HG03354 (cell line): ENCODE results near the gene KCTD8.
A peak's percentile ranks its signal among the peaks of the same experiment; 100 is the strongest.

ENCODE experiments used
- ATAC-seq: cut with Tn5 transposase; IDR thresholded peaks from one replicate; pipeline ENCODE4 v1.9.1; 2021; ENCODE audit warnings: mild to moderate bottlenecking; ENCODE audit not compliant: unreplicated experiment, poor library complexity, severe bottlenecking

The KCTD8 gene

GRCh38 chr4:44448521-44449461, at the start of gene KCTD8:
TSS of gene KCTD8 (minus strand) at chr4:44448809.
- ATAC-seq: peak; percentile 96

- ATAC-seq: no peak
These were observed 46.4 kb upstream of the KCTD8 start for GRCh38 chr4:44494810-44495701.

GRCh38 chr4:44493924-44494323, 45.3 kb upstream of the KCTD8 start:
- peak; percentile 72 for ATAC-seq

GRCh38 chr4:44487341-44487740, 38.7 kb upstream of the KCTD8 start:
- ATAC-seq: no peak

- no peak for ATAC-seq
These were observed 31.1 kb upstream of the KCTD8 start for GRCh38 chr4:44479731-44480130.

GRCh38 chr4:44462259-44462658, 13.7 kb upstream of the KCTD8 start:
- no peak for ATAC-seq

- peak; percentile 16 for ATAC-seq
These were observed 775 bp downstream of the KCTD8 start for GRCh38 chr4:44447563-44448504.

GRCh38 chr4:44446801-44447562, 1.6 kb downstream of the KCTD8 start:
- ATAC-seq: no peak

GRCh38 chr4:44446191-44446590, 2.4 kb downstream of the KCTD8 start:
- ATAC-seq: no peak

- ATAC-seq: no peak
These were observed 9.9 kb downstream of the KCTD8 start for GRCh38 chr4:44438687-44439086.

GRCh38 chr4:44434247-44434646, 14.4 kb downstream of the KCTD8 start:
- no peak for ATAC-seq

- ATAC-seq: no peak
These were observed 22.9 kb downstream of the KCTD8 start for GRCh38 chr4:44425614-44426208.

GRCh38 chr4:44422912-44423311, 25.7 kb downstream of the KCTD8 start:
- ATAC-seq: no peak

GRCh38 chr4:44421330-44422065, 27.1 kb downstream of the KCTD8 start:
- no peak for ATAC-seq

- ATAC-seq: no peak
These were observed 33.4 kb downstream of the KCTD8 start for GRCh38 chr4:44415251-44415650.

- no peak for ATAC-seq
These were observed 80.0 kb downstream of the KCTD8 start for GRCh38 chr4:44368413-44369167.

GRCh38 chr4:44354172-44354571, 94.4 kb downstream of the KCTD8 start:
- no peak for ATAC-seq
